GM20431 (cell line): Measurements from ENCODE around the gene REL.
"Not testable (repeated sequence)": the region's sequence is repeated elsewhere in the genome, so short reads cannot be mapped to it uniquely, and the experiment has no call there.

Experiments used
- in situ Hi-C: fragments of 300-500 bp; cut with MseI, MboI; formaldehyde crosslinking; loops from one replicate; pipeline ENCODE4 v1.15.0; 2020; ENCODE audit warnings: low sequenced_read_pairs; ENCODE audit not compliant: unreplicated experiment

Gene REL

DNA sequence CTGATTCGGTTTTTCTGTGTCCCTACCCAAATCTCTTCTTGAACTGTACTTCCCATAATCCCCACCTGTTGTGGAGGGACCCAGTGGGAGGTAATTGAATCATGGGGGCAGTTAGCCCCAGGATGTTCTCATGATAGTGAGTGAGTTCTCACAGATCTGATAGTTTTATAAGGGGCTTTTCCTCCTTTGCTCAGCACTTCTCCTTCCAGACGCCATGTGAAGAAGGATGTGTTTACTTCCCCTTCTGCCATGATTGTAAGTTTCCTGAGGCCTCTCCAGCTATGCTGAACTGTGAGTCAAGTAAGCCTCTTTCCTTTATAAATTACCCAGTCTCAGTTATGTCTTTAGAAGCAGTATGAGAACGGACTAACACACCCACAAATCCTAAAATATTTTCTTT lies 16.0 kb upstream of the REL start:
- in situ Hi-C loops: not testable (repeated sequence)

DNA sequence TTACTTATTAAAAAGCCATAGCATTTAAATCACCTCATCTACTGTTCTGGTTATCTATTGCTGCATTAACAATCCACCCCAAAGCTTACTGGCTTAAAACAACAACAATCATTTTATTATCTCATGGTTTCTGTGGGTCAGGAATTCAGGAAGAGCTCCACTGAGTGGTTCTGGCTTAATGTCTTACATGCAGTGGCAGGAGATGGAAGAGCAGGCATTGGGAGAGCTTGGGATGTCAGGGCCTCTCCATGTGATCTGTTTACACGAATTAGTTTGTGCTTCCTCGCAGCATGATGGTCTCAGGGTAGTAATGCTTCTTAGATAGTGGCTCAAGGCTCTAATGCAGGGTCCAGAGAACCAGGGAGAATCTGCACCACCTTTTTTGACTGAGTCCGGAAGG lies 14.4 kb upstream of the REL start:
- in situ Hi-C loops: no loop called here

GRCh38 chr2:60867848-60868247 lies 13.5 kb upstream of the REL start:
- in situ Hi-C loops: no loop called here

GRCh38 chr2:60868589-60869273 lies 12.6 kb upstream of the REL start:
- in situ Hi-C loops: no loop called here

DNA sequence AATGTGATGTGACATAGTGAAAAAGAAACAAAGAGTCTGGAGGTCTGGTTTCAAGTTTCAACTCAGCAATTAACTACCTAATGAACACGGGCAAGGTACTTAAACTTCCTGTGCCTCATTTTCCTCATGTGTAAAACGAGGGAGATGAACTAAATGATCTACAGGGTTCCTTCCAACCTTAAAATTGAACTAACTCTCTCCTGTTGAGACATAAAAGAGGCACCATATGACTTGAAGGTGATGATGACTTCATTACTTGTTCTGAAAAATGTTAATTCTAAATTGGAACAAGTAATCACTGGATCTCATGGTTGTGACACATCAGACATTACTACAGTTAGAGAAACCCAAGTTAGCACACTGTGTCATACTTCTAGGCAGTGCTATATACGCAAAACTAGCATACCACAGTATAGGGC lies 8.9 kb upstream of the REL start:
- in situ Hi-C loops: no loop called here

GRCh38 chr2:60873381-60873780 lies 8.0 kb upstream of the REL start:
- in situ Hi-C loops: no loop called here

- in situ Hi-C loops: no loop called here
Measured at GRCh38 chr2:60875520-60875919, 5.9 kb upstream of the REL start.

DNA sequence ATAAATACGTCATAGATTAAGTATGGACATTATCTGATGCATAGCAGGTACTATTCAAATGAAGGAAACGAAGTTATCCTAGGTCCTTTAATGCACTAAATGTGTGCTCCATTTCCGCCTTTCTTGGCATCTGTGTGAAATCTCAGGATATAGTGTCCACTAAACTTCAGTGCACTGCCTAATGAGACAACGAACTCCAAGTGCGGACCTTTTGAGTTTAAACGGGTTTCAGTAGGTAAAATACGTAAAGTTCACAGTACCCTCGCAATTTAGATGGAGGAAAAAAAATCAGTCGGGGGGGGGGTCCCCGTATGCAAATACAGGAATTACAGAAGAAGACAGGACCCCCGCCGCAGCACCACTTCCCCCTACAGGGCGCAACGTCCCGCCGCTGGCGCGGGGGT lies 729 bp upstream of the REL start:
- in situ Hi-C loops: no loop called here

GRCh38 chr2:60882971-60883753 lies 1.8 kb downstream of the REL start:
- in situ Hi-C loops: no loop called here

DNA sequence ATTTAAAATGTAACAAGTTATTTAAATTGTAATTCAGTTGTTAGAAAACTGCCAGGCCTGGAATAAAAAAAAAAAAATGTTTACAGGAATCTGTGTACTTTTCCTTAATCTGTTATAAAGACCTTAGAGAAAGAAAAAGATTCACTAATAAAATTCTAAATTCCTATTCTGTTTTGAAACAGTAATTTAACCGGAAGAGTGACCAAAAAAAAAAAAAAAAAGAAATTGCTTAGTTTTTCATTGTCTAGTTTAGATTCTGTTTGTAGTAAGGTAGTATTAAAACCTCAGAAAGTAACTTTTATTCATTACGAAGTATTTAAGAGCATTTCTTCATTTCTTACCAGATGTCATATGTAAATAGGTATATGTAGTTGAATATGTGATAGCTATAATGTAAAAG lies 2.5 kb downstream of the REL start:
- in situ Hi-C loops: no loop called here

- in situ Hi-C loops: no loop called here
Measured at GRCh38 chr2:60884800-60885199, 3.4 kb downstream of the REL start.

- in situ Hi-C loops: no loop called here
Measured at GRCh38 chr2:60885683-60886082, 4.3 kb downstream of the REL start.

DNA sequence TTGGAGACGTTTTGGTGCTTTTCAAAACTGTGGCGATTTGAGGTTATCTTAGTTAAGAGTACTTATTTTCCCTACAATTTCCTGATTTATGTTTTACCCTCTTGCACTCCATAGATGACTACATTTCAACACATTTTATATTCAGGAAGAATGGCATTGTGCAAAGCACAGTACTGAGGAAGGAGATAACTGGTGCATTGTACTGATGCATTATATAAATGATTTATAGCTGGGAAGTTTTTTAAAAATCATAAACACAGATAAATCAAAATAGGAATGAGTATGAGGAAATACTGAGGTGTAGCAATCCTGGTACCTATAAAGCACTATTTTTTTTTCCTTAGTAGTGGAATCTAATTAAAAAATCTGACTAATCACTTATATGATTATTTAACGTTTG lies 5.6 kb downstream of the REL start:
- in situ Hi-C loops: no loop called here

DNA sequence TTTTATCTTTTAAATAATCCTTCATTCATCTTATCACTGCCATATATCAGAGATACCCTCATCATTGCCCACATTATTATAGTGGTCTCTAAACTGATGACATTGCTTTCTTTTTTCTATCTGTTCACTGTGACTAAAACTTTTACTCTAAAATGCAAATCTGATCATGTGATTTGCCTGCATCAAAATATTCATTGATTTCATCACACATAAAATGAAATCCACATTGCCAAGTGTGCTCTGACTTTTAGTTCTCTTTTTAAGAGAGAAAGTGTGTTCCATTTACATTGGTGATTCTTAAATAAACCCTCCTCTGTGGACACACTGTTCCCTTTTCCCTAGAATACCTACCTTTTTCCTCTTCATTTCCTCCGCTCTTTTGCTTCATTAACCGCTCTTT lies 7.5 kb downstream of the REL start:
- in situ Hi-C loops: no loop called here

- in situ Hi-C loops: not testable (repeated sequence)
Measured at GRCh38 chr2:60889581-60890392, 8.4 kb downstream of the REL start.

DNA sequence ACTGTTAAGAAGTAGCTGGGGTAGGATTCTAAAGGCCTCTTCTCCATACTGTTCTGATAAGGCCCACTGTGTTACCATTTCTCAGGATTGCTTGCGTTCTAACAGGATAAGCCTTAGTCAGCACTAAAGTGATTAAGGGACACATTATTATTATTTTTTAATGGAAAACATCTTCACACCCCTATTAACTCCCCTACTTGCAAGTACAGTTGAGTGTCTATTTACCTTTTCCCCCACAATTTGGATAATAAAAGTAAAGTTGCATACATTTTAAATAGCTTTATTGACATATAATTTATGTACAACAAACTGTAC lies 9.0 kb downstream of the REL start:
- in situ Hi-C loops: no loop called here

GRCh38 chr2:60891180-60891579 lies 9.8 kb downstream of the REL start:
- in situ Hi-C loops: no loop called here

- in situ Hi-C loops: no loop called here
Measured at GRCh38 chr2:60898567-60898966, 17.2 kb downstream of the REL start.

DNA sequence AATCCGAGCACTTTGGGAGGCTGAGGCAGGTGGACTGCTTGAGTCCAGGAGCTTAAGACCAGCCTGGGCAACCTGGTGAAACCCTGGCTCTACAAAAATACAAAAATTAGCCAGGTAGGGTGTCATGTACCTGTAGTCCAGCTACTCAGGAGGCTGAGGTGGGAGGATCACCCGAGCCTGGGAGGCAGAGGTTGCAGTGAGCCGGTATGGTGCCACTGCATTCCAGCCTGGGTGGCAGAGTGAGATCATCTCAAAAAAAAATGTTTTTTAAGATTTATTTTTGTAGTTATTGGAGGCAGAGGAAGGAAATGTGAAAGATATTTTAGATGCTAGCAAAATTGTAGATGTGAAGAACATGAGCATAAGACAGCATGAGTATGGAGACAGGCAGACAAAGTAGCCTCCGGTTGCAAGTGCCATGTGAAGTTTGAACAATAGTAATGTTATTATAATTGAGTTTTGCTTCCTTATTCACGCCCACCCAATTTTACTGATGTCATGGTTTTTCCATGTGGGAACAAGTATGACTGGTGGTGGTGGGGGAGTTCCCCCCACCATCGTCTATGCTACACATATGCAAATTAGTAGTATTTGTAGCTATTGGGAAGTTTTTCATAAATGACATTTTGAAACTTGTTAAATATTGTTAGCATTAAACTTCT lies 18.0 kb downstream of the REL start:
- in situ Hi-C loops: no loop called here

DNA sequence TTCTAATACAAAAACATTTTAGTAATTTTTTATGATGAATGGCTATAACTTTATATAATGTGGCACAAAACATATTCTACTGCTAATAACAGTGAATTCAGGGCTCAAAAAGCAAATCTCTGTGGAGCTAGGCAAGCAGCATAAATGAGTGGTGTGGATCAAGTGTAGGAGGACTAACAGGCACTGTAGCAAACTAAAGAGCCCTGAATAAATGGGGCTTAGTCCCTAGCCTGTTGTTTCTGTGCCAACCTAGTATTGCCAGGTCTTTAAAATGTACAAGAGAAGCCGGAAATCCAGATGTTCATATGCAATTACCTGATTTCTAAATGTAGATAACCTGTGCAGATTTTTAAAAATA lies 18.5 kb downstream of the REL start:
- in situ Hi-C loops: loop anchor here (10.0 kb wide), 1 partner anchor 95 kb away; no protein-coding TSS in a partner anchor

- in situ Hi-C loops: loop anchor here (10.0 kb wide), 1 partner anchor 94 kb away; no protein-coding TSS in a partner anchor
Measured at GRCh38 chr2:60901296-60901695, 19.9 kb downstream of the REL start.
